Coronary artery (tissue), 2 donors: Measurements from ENCODE around the gene ZNF692.
A peak's percentile ranks its signal among the peaks of the same experiment; 100 is the strongest.

ENCODE experiments used
- DNase-seq: peaks from one replicate; pipeline ENCODE4 v3.0.0-alpha.2; 2017; ENCODE audit warnings: low spot score
- H3K27ac ChIP-seq, 2 donors: fragments of 200-600 bp; sonication (generic); one replicate each; pipeline ENCODE4 v1.5.1; 2016 to 2019
- H3K4me3 ChIP-seq: fragments of 200-600 bp; sonication (generic); 2 replicates; pipeline ENCODE4 v1.5.1; 2016; ENCODE audit warnings: mild to moderate bottlenecking, moderate library complexity
- TF ChIP-seq, protein P1 (sequence below): fragments of 200-600 bp; sonication (generic); IDR thresholded peaks from one replicate; pipeline ENCODE4 v1.5.1; 2019; ENCODE audit warnings: antibody characterized with exemption

ZNF692 gene

DNA sequence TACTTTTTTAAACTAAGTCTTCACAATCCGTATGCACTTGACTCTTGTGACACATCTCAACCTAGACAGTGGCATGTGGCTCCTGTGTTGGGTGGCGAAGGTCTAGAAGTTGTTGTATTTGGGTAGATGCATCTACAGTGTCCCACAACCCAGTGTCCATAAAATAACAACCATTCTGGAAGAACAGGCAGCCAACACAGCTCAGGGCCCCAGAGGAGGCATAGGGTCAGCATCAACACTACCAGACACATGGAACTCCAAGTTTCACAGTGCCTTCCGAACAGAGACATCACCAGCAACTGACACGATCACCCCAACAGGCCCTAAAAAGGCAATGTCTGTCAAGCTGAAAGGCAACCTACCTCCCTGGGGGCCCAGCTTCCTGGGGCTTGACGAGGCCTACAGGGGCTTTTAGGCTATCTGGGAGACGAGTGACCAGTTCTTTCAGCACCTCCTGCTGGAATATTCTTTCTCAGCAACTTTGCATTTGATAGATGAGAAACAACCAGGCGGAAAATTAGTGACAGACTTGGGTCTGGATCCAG, 38.8 kb downstream of the ZNF692 start:
- no peak overlapping the region for H3K27ac ChIP-seq
- TF ChIP-seq, protein P1, sequence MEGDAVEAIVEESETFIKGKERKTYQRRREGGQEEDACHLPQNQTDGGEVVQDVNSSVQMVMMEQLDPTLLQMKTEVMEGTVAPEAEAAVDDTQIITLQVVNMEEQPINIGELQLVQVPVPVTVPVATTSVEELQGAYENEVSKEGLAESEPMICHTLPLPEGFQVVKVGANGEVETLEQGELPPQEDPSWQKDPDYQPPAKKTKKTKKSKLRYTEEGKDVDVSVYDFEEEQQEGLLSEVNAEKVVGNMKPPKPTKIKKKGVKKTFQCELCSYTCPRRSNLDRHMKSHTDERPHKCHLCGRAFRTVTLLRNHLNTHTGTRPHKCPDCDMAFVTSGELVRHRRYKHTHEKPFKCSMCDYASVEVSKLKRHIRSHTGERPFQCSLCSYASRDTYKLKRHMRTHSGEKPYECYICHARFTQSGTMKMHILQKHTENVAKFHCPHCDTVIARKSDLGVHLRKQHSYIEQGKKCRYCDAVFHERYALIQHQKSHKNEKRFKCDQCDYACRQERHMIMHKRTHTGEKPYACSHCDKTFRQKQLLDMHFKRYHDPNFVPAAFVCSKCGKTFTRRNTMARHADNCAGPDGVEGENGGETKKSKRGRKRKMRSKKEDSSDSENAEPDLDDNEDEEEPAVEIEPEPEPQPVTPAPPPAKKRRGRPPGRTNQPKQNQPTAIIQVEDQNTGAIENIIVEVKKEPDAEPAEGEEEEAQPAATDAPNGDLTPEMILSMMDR: no peak
- DNase-seq: peak; percentile 64
- no peak overlapping the region for H3K4me3 ChIP-seq

DNA sequence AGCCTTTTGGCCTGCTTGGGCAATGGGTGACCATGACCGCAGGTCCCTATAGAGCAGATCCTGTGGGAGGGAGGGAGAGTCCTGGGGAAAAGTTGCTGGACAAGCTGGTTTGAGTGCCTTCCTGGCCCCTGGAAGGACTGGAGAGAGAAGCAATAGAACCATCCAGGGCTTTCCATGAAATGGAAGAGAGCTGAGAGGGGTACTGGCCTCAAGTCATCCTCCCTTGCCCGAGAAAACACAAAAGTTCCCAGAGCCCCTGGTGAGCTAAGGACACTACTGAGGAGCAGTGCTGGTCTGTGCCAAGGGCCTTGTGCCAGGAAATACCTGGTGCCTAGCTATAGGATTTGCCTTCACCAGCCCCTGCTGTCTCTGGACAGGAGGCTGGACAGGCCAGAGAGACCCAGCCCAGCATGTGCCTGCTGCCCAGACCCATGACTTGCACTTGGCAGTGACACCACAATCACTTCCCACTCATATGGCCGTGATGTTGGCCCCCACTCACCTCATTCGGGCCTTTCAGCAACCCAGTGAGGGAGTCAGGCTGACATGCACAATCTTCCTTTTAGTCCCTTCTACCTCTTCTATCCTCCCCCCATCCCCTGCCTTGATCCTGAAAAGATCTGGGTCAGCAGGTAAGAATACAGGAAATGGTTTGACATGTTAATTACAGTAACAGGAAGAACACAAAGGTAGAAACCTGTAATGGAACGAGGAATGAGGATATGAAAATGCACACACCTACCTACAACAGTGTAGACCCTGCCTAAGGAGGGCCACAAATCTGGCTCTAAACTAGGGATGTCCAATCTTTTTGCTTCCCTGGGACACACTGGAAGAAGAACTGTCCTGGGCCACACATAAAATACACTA, 40.1 kb downstream of the ZNF692 start:
- no peak overlapping the region for H3K27ac ChIP-seq
- DNase-seq: peak; percentile 52
- no peak overlapping the region for H3K4me3 ChIP-seq
- TF ChIP-seq, protein P1: no peak

DNA sequence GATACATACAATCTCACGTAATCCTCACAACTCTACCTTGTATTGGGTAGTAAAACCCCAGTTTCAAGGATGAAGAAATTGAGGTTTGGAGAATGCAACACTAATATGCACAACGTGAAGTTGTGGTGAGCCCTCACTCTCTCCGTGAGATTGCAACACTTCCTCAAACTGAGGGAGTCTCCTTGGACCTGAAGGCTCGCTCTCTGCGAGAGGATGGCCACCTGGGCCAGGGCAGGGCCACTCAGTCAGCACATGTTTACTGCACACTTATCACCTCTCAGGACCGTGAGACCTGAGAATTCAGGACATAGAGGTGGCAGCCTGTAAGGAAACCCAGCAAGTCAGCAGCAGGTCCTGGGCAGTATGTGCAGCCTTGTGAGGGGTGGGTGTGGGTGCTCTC, 41.8 kb downstream of the ZNF692 start:
- H3K27ac ChIP-seq: no peak overlapping the region
- no peak overlapping the region for H3K4me3 ChIP-seq
- TF ChIP-seq, protein P1: no peak
- DNase-seq: no peak

DNA sequence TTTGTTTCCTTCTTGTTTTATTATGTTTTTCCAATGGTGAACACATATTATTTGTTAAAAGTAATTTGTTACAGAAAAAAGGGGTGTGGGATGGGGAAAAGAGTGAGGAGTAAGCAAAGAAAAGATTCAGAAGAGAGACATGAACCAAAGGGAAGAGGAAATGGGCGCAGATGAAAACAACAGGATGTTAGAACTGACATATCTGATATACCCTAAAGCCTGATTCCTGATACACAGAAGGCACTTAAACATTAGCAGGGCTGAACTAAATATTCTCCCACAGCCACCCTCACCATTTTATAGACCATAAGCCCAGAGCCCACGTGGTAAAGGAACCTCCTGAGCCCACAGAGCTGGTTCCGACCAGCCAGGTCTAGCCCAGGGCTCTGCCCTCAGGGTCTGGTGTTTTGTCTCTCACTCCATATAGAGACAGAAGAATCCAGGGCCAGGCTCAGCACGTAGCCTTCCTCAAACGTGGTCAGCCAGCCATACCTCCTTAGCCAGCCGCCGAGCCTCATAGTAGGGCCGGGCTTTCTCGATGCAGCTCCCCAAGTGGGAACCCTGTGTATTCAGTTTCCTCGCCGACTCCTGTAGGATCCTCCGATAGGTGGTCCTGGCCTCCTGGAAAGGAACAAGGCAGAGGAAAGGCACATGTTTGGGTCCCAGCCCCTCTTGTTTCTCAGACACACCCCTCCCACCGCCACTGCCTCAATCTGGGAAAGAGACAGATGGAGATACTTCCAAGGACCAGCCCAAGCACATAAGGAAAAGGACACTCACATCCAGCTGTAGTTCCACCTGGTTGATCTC, 42.6 kb downstream of the ZNF692 start:
- Histone ChIP-seq H3K27ac (no peak overlapping the region), H3K4me3 (no peak overlapping the region)
- no peak for DNase-seq
- TF ChIP-seq, protein P1: no peak

DNA sequence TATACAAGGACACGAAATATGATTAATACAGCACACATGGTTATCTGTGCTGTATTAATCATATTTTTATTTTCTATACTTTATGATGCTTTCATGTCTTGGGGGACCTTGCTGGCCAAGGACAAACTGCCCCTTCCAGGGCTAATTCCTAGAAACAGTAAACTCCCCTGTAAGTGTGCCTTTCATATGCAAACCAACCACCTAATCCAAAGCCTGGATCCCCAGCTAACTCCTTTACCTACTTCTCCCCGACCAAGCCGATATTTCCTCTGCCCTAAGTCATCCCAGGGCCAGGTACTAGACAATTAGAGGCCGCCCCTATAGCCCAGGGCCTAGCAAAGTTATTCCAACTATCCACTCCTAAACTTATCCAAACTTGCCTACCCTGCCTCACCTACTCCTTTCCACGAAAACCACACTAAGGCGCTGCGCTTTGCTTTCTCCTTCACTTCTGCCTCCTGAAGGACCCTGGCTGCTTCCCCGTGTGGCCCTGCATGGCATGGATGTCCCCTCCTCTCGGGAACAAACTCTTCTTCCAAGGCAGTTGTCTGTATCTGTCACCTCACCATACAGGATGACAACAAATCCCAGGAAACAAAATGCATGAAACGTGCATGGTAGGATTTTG, 43.4 kb downstream of the ZNF692 start:
- no peak for DNase-seq
- TF ChIP-seq, protein P1: no peak
- no peak overlapping the region for H3K27ac ChIP-seq
- no peak overlapping the region for H3K4me3 ChIP-seq

DNA sequence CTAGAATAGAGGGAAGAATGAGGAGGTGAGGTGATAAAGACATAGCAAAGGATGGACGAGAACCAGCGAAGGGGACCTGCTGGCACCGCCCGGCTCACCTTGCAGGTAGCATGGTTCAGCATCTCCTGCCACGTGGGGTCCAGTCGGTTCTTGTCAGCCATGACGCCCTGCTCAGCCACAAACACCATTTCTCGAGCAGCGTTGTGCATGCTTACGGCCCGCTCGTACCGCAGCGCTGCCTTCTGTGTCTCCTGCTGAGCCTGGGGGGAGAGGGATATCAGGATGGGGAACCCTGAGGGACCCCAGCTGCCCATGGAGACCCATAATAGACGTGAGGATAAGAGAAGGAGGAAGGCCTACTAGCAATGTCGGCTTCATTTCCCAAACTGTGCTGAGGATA, 44.5 kb downstream of the ZNF692 start:
- no peak for DNase-seq
- no peak overlapping the region for H3K27ac ChIP-seq
- TF ChIP-seq, protein P1: no peak
- no peak overlapping the region for H3K4me3 ChIP-seq
